HL-60 (cell line): ENCODE results near the gene COL6A2.

ENCODE experiments used
- DNase-seq, 2 experiments: peaks; one replicate each; pipeline ENCODE4 v3.0.0-alpha.2; 2010 to 2020; ENCODE audit warnings: low read depth in 1 of 2, low spot score in 1 of 2
- H3K27ac ChIP-seq: fragments of 250-450 bp; sonication (Bioruptor Pico); replicated peaks from 2 replicates; pipeline ENCODE4 v1.5.1; 2020; ENCODE audit warnings: mild to moderate bottlenecking, moderate library complexity
- H3K27me3 ChIP-seq: fragments of 250-450 bp; sonication (Bioruptor Pico); 2 replicates; pipeline ENCODE4 v1.5.1; 2021; ENCODE audit warnings: mild to moderate bottlenecking, moderate library complexity; ENCODE audit not compliant: insufficient read depth, poor library complexity, severe bottlenecking
- H3K4me3 ChIP-seq: replicated peaks from 2 replicates; pipeline ENCODE4 v1.5.1; 2011; ENCODE audit warnings: mild to moderate bottlenecking, control low read depth, low read length; ENCODE audit not compliant: insufficient read depth
- CTCF ChIP-seq: IDR thresholded peaks from one replicate; pipeline ENCODE4 v1.5.1; 2011; ENCODE audit warnings: low read length, control low read depth, inconsistent platforms; ENCODE audit not compliant: insufficient read depth
- GABPA ChIP-seq: IDR thresholded peaks from 2 replicates; pipeline ENCODE4 v1.6.1; 2012; ENCODE audit warnings: low read depth
- POLR2AphosphoS5 ChIP-seq: IDR thresholded peaks from 2 replicates; pipeline ENCODE4 v1.6.1; 2012; ENCODE audit warnings: low read depth
- REST ChIP-seq: IDR thresholded peaks from 2 replicates; pipeline ENCODE4 v1.6.1; 2012; ENCODE audit warnings: low read depth; ENCODE audit not compliant: insufficient replicate concordance
- SPI1 ChIP-seq: IDR thresholded peaks from 2 replicates; pipeline ENCODE4 v1.6.1; 2012; ENCODE audit warnings: low read depth, mild to moderate bottlenecking, borderline replicate concordance

COL6A2 gene

GRCh38 chr21:46145159-46145839, 47.4 kb downstream of the COL6A2 start:
- DNase-seq, result no peak
- Histone ChIP-seq H3K27me3 (no peaks in the 10 kb centered on the region), H3K4me3 (no peak overlapping the region), H3K27ac (no peak overlapping the region)
- TF ChIP-seq CTCF (no peak), SPI1 (no peak), REST (no peak), POLR2AphosphoS5 (no peak)

GRCh38 chr21:46145840-46146691, 48.2 kb downstream of the COL6A2 start:
- TF ChIP-seq SPI1 (no peak), REST (no peak), CTCF (no peak), POLR2AphosphoS5 (no peak), GABPA (no peak)
- Histone ChIP-seq H3K27ac (no peak overlapping the region), H3K27me3 (no peaks in the 10 kb centered on the region), H3K4me3 (no peak overlapping the region)
- DNase-seq, result no peak

GRCh38 chr21:46146856-46147255, 48.9 kb downstream of the COL6A2 start:
- TF ChIP-seq CTCF (no peak), GABPA (no peak), REST (no peak), POLR2AphosphoS5 (no peak), SPI1 (no peak)
- no peak overlapping the region for H3K27ac ChIP-seq
- no peak for DNase-seq
- H3K27me3 ChIP-seq, result no peaks in the 10 kb centered on the region
- H3K4me3 ChIP-seq, result no peak overlapping the region
